ENCODE data around the gene MPV17. TPM values are rescaled to one million over a fixed set of nuclear protein-coding genes. Genes with fewer than 3 reads are reported as not detected.

MPV17 gene
- total RNA-seq, 4 donors from 2014 or later = 57.9 to 93.4 (median 66.4) TPM

- Histone ChIP-seq H3K4me1 (peaks cover 0 to 6% (median 0%) of the 10 kb centered on the region in 3 donors), H3K36me3 (no peaks in the 10 kb centered on the region), H3K9me3 (no peaks in the 10 kb centered on the region), H3K27me3 (peaks cover 37% of the 10 kb centered on the region), H3K4me3 (no peak overlapping the region), H3K27ac (no peak overlapping the region)
- no peak for TF ChIP-seq EP300 (IDR thresholded peaks at IDR 0.05)
- ATAC-seq = no peak
- WGBS, 2 donors (ENCODE audit: low coverage in 1 of 2) = 60 to 69% methylated on average over 2 to 4 of the region's 18 CpGs
Observed at GRCh38 chr2:27298391-27299080, 24.4 kb downstream of the MPV17 start.

- WGBS, 2 donors (ENCODE audit: low coverage in 1 of 2) = 63% methylated on average over 3 of the region's 3 CpGs; no CpG with 5 or more reads in 1 of the 2 donors
- H3K4me3 ChIP-seq = no peak overlapping the region
- H3K36me3 ChIP-seq = no peaks in the 10 kb centered on the region
- no peak overlapping the region for H3K27ac ChIP-seq
- TF ChIP-seq CTCF (IDR thresholded peaks at IDR 0.05) (no peak), POLR2AphosphoS5 (IDR thresholded peaks at IDR 0.05) (no peak), EP300 (IDR thresholded peaks at IDR 0.05) (no peak), POLR2A (IDR thresholded peaks at IDR 0.05) (no peak)
- no peaks in the 10 kb centered on the region for H3K4me1 ChIP-seq
- no peak for ATAC-seq
- H3K27me3 ChIP-seq = peaks cover 43% of the 10 kb centered on the region
- no peaks in the 10 kb centered on the region for H3K9me3 ChIP-seq
Observed at GRCh38 chr2:27297195-27297594, 25.7 kb downstream of the MPV17 start.

GRCh38 chr2:27296481-27296880 is 26.4 kb downstream of the MPV17 start:
- TF ChIP-seq POLR2A (IDR thresholded peaks at IDR 0.05) = no peak
- no peak for TF ChIP-seq EP300 (IDR thresholded peaks at IDR 0.05)
- no peak for TF ChIP-seq POLR2AphosphoS5 (IDR thresholded peaks at IDR 0.05)
- no peak for TF ChIP-seq CTCF (IDR thresholded peaks at IDR 0.05)
- H3K9me3 ChIP-seq = no peaks in the 10 kb centered on the region
- peaks cover 51% of the 10 kb centered on the region for H3K27me3 ChIP-seq
- H3K36me3 ChIP-seq = no peaks in the 10 kb centered on the region
- no peaks in the 10 kb centered on the region for H3K4me1 ChIP-seq
- peak; percentile 36 for ATAC-seq
- no peak overlapping the region for H3K4me3 ChIP-seq
- 41% methylated on average over 4 of the region's 4 CpGs; no CpG with 5 or more reads in 1 of the 2 donors for WGBS, 2 donors (ENCODE audit: low coverage in 1 of 2)
- H3K27ac ChIP-seq = no peak overlapping the region

GRCh38 chr2:27294928-27295327 is 28.0 kb downstream of the MPV17 start:
- peaks cover 61% of the 10 kb centered on the region for H3K27me3 ChIP-seq
- ATAC-seq = no peak

GRCh38 chr2:27291865-27292264 is 31.0 kb downstream of the MPV17 start:
- H3K27ac ChIP-seq = no peak overlapping the region
- WGBS, 2 donors (ENCODE audit: low coverage in 1 of 2) = 20 to 50% methylated on average over 2 of the region's 6 CpGs
- no peaks in the 10 kb centered on the region for H3K4me1 ChIP-seq
- peaks cover 55% of the 10 kb centered on the region for H3K27me3 ChIP-seq
- H3K9me3 ChIP-seq = no peaks in the 10 kb centered on the region
- no peak for TF ChIP-seq CTCF (IDR thresholded peaks at IDR 0.05)
- TF ChIP-seq POLR2A (IDR thresholded peaks at IDR 0.05) = no peak
- no peak for TF ChIP-seq POLR2AphosphoS5 (IDR thresholded peaks at IDR 0.05)
- no peak for TF ChIP-seq EP300 (IDR thresholded peaks at IDR 0.05)
- ATAC-seq = no peak
- H3K36me3 ChIP-seq = no peaks in the 10 kb centered on the region
- H3K4me3 ChIP-seq = no peak overlapping the region

More at GRCh38 chr2:27294928-27295327, 28.0 kb downstream of the MPV17 start:
- Histone ChIP-seq H3K27ac (no peak overlapping the region), H3K9me3 (no peaks in the 10 kb centered on the region), H3K4me3 (no peak overlapping the region), H3K4me1 (no peaks in the 10 kb centered on the region), H3K36me3 (no peaks in the 10 kb centered on the region)
- WGBS, 2 donors (ENCODE audit: low coverage in 1 of 2) = 83 to 100% methylated on average over 2 to 8 of the region's 8 CpGs
- TF ChIP-seq EP300 (IDR thresholded peaks at IDR 0.05) = no peak
- no peak for TF ChIP-seq POLR2AphosphoS5 (IDR thresholded peaks at IDR 0.05)
- no peak for TF ChIP-seq CTCF (IDR thresholded peaks at IDR 0.05)
- TF ChIP-seq POLR2A (IDR thresholded peaks at IDR 0.05) = no peak

Data from gastroesophageal sphincter (tissue), 4 donors.